GM23338 (cell line): ENCODE data around the gene RPLP2.

ENCODE experiments used
- CREB1 ChIP-seq: fragments of 250-450 bp; sonication (Bioruptor Pico); IDR thresholded peaks from 2 replicates; pipeline ENCODE4 v1.5.0; 2020; ENCODE audit warnings: low read depth, mild to moderate bottlenecking, moderate library complexity
- EZH2 ChIP-seq: fragments of 200-600 bp; sonication (generic); IDR thresholded peaks from one replicate; pipeline ENCODE4 v1.8.0; 2017; ENCODE audit warnings: antibody characterized with exemption, mild to moderate bottlenecking, low read depth; ENCODE audit not compliant: unreplicated experiment
- EZH2phosphoT487 ChIP-seq: fragments of 200-600 bp; sonication (generic); IDR thresholded peaks from one replicate; pipeline ENCODE4 v1.8.1; 2018; ENCODE audit warnings: antibody characterized with exemption; ENCODE audit not compliant: unreplicated experiment
- JUNB ChIP-seq: IDR thresholded peaks from one replicate; pipeline ENCODE4 v1.6.1; 2016; ENCODE audit warnings: antibody characterized with exemption; ENCODE audit not compliant: unreplicated experiment
- NANOG ChIP-seq: IDR thresholded peaks from 2 replicates; pipeline ENCODE4 v1.6.1; 2016; ENCODE audit warnings: antibody characterized with exemption, borderline replicate concordance
- POLR2AphosphoS5 ChIP-seq: IDR thresholded peaks from 2 replicates; pipeline ENCODE4 v1.6.1; 2016; ENCODE audit warnings: antibody characterized with exemption, low read depth
- STAT1 ChIP-seq: IDR thresholded peaks from one replicate; pipeline ENCODE4 v1.6.1; 2016; ENCODE audit warnings: antibody characterized with exemption; ENCODE audit not compliant: unreplicated experiment
- ZNF114 ChIP-seq: fragments of 250-450 bp; sonication (Bioruptor Pico); IDR thresholded peaks from 2 replicates; pipeline ENCODE4 v1.5.0; 2020; ENCODE audit warnings: mild to moderate bottlenecking, moderate library complexity
- ZNF331 ChIP-seq: fragments of 250-450 bp; sonication (Bioruptor Pico); IDR thresholded peaks from 2 replicates; pipeline ENCODE4 v1.5.0; 2020; ENCODE audit warnings: low read depth, mild to moderate bottlenecking, moderate library complexity
- TF ChIP-seq, protein P1 (sequence below), 2 experiments: fragments of 200-600 bp in 1 of 2; sonication (generic) in 1 of 2; conservative IDR thresholded peaks; 2 replicates each; pipeline versions ENCODE4 v1.5.1 to v1.6.1; 2016 to 2017; ENCODE audit warnings: antibody characterized with exemption in 2 of 2, low read depth in 2 of 2, mild to moderate bottlenecking in 2 of 2, moderate library complexity in 1 of 2
- TF ChIP-seq, protein P2 (sequence below): IDR thresholded peaks from one replicate; pipeline ENCODE4 v1.6.1; 2018; ENCODE audit warnings: antibody characterized with exemption; ENCODE audit not compliant: unreplicated experiment
- TF ChIP-seq, protein P3 (sequence below): IDR thresholded peaks from 2 replicates; pipeline ENCODE4 v1.6.1; 2016; ENCODE audit warnings: antibody characterized with exemption

DNA sequence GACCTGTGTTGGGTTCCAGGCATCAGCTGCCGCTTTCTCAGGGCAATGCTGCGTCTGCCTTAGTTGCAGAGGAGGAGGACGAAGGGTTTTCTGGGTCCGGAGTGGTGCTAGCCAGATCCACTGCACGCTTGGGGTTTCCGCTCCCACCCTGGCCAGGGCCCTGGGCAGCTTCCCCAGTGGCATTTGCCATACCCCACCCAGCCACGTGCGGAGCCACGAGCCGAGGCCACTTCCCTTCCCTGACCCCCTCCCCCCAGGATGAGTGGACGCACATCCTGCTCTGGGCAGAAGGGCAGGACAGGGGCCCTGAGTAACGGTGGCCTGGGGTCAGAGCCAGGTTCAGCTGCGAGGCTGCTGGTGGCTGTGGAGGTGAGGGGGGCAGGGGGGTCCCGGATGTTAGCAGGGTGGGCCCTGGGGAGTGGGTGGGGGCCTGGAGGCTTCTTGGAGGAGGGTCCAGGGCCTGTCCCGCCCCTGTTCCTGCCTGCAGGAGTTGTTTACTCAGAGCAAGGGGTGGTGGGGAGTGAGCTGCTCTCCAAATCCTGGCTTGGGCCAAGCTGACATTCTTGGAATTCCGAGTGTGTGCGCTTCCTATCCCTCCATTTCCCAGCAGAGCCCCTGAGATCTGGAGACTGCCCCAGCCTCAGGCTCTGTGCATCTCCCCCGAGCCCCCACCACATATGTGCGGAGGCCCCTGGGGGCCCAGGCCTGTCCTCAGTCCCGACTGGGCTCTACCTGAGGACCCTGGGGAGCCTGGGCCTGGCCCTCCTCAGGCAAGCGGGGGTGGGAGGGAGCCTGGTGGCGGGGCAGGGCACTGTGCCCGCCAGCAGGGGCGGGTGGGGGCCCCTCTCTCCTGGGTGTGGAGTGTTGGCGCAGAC, 34.3 kb downstream of the RPLP2 start:
- TF ChIP-seq, protein P1, sequence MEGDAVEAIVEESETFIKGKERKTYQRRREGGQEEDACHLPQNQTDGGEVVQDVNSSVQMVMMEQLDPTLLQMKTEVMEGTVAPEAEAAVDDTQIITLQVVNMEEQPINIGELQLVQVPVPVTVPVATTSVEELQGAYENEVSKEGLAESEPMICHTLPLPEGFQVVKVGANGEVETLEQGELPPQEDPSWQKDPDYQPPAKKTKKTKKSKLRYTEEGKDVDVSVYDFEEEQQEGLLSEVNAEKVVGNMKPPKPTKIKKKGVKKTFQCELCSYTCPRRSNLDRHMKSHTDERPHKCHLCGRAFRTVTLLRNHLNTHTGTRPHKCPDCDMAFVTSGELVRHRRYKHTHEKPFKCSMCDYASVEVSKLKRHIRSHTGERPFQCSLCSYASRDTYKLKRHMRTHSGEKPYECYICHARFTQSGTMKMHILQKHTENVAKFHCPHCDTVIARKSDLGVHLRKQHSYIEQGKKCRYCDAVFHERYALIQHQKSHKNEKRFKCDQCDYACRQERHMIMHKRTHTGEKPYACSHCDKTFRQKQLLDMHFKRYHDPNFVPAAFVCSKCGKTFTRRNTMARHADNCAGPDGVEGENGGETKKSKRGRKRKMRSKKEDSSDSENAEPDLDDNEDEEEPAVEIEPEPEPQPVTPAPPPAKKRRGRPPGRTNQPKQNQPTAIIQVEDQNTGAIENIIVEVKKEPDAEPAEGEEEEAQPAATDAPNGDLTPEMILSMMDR (conservative IDR thresholded peaks at IDR 0.05; ENCODE audit: low read depth in 2 of 2) = no peak
- TF ChIP-seq EZH2 (no peak), JUNB (no peak), POLR2AphosphoS5 (peak; percentile 88), EZH2phosphoT487 (no peak), NANOG (no peak), STAT1 (no peak), ZNF114 (no peak), CREB1 (no peak), ZNF331 (CRISPR knock-in tag) (no peak)
- TF ChIP-seq, protein P2, sequence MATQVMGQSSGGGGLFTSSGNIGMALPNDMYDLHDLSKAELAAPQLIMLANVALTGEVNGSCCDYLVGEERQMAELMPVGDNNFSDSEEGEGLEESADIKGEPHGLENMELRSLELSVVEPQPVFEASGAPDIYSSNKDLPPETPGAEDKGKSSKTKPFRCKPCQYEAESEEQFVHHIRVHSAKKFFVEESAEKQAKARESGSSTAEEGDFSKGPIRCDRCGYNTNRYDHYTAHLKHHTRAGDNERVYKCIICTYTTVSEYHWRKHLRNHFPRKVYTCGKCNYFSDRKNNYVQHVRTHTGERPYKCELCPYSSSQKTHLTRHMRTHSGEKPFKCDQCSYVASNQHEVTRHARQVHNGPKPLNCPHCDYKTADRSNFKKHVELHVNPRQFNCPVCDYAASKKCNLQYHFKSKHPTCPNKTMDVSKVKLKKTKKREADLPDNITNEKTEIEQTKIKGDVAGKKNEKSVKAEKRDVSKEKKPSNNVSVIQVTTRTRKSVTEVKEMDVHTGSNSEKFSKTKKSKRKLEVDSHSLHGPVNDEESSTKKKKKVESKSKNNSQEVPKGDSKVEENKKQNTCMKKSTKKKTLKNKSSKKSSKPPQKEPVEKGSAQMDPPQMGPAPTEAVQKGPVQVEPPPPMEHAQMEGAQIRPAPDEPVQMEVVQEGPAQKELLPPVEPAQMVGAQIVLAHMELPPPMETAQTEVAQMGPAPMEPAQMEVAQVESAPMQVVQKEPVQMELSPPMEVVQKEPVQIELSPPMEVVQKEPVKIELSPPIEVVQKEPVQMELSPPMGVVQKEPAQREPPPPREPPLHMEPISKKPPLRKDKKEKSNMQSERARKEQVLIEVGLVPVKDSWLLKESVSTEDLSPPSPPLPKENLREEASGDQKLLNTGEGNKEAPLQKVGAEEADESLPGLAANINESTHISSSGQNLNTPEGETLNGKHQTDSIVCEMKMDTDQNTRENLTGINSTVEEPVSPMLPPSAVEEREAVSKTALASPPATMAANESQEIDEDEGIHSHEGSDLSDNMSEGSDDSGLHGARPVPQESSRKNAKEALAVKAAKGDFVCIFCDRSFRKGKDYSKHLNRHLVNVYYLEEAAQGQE = no peak
- TF ChIP-seq, protein P3, sequence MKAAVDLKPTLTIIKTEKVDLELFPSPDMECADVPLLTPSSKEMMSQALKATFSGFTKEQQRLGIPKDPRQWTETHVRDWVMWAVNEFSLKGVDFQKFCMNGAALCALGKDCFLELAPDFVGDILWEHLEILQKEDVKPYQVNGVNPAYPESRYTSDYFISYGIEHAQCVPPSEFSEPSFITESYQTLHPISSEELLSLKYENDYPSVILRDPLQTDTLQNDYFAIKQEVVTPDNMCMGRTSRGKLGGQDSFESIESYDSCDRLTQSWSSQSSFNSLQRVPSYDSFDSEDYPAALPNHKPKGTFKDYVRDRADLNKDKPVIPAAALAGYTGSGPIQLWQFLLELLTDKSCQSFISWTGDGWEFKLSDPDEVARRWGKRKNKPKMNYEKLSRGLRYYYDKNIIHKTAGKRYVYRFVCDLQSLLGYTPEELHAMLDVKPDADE = no peak; the same call in 1 of the 2 replicates
